Peyer's patch (tissue), 4 donors: Measurements from ENCODE around the gene MREG.

Source experiments
- CTCF ChIP-seq, 6 experiments: fragments of 450-650 bp in 4 of 6; fragments of 200-600 bp in 2 of 6; sonication (generic) in 1 of 6; IDR thresholded peaks; one replicate each; pipeline ENCODE4 v1.5.1; 2017 to 2019; ENCODE audit warnings: antibody characterized with exemption in 6 of 6, mild to moderate bottlenecking in 3 of 6, moderate library complexity in 1 of 6
- POLR2A ChIP-seq, 2 donors: fragments of 450-650 bp; IDR thresholded peaks; one replicate each; pipeline ENCODE4 v1.5.1; 2017; ENCODE audit warnings: antibody characterized with exemption in 2 of 2, mild to moderate bottlenecking in 2 of 2, moderate library complexity in 2 of 2

GRCh38 chr2:215898363-215898762 is 115.0 kb downstream of the MREG start:
- TF ChIP-seq POLR2A (IDR thresholded peaks at IDR 0.05): no peak
- TF ChIP-seq CTCF (IDR thresholded peaks at IDR 0.05): no peak
